Activated CD8-positive, alpha-beta memory T cell treated with anti-CD3 and anti-CD28 coated beads for 24 hours (primary cell): ENCODE data around the gene TUBE1.
"Not testable (repeated sequence)": the region's sequence is repeated elsewhere in the genome, so short reads cannot be mapped to it uniquely, and the experiment has no call there.

Experiments used
- DNase-seq: peaks from one replicate; pipeline ENCODE4 v3.0.0-alpha.2; 2020

Gene TUBE1, protein sequence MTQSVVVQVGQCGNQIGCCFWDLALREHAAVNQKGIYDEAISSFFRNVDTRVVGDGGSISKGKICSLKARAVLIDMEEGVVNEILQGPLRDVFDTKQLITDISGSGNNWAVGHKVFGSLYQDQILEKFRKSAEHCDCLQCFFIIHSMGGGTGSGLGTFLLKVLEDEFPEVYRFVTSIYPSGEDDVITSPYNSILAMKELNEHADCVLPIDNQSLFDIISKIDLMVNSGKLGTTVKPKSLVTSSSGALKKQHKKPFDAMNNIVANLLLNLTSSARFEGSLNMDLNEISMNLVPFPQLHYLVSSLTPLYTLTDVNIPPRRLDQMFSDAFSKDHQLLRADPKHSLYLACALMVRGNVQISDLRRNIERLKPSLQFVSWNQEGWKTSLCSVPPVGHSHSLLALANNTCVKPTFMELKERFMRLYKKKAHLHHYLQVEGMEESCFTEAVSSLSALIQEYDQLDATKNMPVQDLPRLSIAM

DNA sequence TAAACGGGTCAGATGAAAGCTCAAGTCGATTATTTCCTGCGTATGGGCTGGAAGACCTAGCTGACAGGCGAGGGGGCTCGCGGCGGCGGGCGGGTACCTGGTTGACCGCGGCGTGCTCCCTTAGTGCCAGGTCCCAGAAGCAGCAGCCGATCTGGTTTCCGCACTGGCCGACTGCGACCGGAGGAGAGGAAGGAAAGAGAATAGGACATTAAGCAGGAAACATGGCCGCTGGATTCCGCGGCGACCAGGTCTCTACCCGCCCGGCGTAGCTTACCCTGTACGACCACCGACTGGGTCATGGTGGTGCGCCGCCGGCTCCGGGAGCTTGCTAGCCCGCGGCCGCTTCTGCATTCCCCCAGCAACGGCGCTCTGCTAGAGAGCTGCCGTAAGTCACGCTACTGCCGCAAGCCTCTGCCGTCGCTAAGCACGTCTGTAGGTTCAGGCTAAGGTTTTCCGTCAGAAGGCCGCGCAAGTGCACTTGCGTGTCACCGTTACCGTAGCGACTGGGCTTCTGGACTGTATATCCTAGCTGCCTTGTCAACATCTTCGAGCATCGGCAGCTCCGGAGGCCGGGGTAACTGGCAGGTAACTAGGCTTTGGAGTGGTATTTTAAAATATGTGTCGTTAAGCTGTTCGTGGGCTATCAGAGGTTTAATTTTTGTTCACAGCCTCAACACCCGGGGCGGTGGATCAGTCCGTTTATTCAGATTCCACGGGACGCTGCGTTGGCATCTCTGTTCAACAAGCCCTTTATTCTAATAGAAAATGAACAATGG, at the start of gene TUBE1, which contains the start of gene FAM229B:
Gene TUBE1, minus strand, starts transcription at position 347 of the 776 bp plus-strand sequence. Its CDS starts 48 bp downstream, at position 299.
Gene FAM229B, plus strand, starts transcription at position 456 of the 776 bp plus-strand sequence. CDS start 11,693 bp downstream, outside the sequence.
- peak; percentile 91 for DNase-seq

DNA sequence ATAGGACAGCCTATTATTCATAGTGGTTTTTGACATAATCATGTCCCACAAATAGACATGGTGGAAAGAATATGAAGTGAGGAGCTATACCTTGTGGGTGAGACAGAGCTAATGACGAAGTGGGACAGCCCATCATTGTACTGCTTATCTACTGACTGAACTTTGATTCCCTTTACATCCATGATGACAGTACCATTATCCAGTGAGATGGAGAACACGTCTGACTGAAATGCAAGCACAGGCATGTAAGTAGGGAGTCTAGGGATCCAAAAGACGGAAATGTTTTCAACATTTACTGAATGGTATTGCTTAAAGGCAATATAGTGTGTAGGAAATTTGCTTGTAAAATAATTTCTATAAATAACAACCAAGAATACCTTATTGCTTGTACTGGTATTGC, 43.6 kb upstream of the TUBE1 start:
- no peak for DNase-seq

DNA sequence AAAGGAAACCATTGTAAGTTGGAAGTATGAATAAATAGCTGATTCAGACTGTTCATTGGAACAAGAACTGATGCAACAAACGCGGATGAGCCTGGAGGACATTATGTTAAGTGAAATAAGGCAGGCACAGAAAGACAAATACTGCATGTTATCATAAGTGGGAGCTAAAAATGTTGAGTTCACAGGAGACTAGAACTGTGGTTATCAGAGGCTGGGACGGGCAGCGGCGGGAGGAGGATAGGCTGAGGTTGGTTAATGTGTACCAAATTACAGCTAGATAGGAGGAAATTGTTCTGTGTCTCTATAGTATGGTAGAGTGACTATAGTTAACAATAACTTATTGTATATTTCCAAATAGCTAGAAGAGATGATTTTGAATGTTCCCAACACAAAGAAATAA, 40.9 kb upstream of the TUBE1 start:
- DNase-seq, result no peak

DNA sequence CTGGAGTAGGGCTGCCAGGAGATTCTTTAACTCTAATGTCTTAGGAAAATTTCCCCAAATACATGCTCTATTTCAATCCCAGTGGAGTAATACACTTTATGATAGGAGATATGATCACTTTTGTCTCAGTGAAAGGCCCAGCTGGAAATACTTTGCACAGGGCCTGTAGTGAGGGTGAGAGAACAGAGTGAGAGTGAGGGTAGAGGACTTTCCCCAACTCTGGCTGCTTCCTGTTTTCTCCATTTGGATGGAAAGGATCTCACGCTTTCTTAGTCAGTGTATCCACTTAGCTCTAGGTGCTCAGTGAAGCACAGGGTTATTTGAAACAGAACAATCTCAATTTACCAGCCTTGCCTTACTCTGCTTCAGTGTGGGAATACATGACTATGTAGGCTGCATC, 36.7 kb upstream of the TUBE1 start:
- no peak for DNase-seq

DNA sequence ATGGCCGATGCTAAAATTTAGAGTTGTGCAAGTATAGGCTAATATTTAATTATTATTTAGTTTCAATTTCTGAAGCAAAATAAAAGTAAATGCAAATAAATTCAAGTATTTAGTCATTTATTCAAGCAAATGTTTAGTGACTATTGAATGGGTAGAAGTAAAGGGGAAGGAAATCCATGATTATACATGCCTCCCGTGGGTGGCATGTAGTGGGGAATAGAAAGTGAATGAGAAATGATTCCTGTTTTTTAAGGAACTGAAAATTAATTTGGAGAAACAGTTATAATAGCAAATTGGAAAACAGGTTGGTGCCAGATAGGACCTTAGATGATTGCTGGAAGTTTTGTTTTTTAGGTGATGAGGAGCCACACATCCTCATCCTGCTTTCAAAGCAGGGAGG, 35.5 kb upstream of the TUBE1 start:
- DNase-seq, result no peak

DNA sequence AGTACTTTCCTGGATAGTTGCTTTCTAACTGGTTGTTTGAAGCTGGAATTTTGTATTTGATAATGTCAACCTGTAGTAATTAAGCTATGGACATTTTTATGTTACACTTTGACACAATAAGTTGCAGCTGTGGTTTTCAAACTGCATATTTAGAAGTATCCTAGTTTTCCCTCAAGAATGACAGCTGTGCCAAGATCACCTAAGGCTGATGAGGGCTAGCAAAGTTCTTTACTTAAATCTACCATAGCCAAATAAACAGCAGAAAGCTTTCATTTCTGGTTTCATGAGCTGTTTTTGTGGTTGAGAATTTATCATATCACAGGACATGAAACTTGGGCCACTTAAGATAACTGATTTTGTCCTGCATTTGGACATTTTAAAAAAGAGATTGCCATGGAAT, 30.8 kb upstream of the TUBE1 start:
- DNase-seq, result no peak

DNA sequence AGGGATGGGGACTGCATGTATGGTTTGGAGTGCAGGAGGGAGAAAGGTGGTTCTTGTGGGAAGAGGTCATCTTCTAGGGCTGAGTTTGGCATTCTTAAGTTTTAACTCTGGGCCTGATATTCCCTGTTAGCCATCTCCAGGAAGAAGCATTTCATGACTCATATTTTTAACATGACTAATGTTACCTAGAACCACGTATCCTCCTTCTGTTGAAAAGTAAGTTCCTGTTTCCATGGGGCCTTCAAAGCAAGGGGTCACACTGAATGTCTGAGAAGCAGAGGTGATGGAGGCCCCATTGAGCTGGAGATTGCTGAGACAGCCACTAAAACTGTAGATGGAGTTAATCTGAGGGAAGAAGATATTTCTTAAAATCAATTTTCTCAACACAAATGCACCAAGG, 30.3 kb upstream of the TUBE1 start:
- DNase-seq, result no peak

DNA sequence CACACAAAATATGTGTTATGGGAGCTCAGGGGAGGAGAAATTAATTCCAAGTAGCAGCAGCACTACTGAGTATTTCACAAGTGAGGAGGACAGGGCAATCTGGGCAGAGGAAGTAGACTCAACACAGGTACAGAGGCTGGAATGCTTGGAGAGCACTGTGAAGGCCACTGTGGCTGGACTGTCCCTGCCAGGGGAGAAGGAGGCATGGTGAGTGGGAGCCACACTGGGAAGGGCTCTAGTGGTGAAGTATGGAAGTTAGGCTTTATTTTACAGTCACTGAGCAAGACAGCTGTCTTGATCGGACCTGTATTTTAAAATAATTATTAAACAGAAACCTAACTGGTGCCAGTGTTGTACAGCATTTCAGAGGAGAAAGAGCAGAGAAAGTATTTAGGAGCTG, 28.9 kb upstream of the TUBE1 start:
- no peak for DNase-seq

DNA sequence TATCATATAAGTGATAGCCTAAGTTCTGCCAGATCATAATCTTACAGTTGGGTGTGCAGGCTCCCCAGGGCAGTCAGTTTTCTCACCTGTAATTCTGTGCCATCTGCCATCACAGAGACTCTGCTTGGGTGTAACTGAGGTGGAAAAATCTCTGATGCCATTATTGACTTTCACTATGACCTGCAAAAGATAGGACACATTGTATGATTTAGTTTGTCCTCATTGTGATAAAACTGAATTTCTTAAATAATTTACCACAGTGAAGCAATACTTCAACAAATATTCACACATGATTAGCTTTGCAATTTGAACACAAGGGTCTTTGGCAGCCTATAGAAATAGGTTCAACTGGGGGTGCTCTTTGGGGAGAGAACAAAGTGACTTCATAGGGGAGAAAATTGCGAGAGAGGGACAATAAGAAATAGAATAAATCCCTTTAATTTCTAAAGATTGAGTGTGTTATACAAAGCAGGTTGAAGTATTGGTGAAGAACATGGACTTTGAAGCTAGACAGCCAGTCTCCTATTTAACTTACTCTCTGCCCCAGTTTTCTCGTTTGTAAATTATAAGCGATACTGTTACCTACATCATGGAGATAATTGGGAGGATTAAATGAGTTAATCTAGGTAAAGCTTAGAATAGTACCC, 27.4 kb upstream of the TUBE1 start:
- no peak for DNase-seq

DNA sequence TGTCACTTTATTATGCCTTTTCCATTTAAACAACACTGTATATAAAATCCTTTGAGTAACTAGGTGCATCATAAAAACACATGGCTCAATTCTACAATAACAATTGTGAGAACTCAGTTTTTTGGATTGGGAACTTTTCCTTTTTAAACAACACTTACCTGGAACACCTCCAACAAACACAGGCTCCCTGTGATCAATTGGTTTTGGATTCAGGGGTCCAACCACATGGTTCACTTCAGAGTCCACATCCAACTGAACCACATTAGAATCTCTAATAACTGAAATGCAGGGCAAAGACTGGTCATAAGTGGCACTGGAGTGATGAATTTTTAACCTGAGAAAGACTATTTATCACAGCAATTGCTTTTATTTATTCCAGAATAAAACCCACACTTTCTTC, 26.6 kb upstream of the TUBE1 start:
- no peak for DNase-seq

DNA sequence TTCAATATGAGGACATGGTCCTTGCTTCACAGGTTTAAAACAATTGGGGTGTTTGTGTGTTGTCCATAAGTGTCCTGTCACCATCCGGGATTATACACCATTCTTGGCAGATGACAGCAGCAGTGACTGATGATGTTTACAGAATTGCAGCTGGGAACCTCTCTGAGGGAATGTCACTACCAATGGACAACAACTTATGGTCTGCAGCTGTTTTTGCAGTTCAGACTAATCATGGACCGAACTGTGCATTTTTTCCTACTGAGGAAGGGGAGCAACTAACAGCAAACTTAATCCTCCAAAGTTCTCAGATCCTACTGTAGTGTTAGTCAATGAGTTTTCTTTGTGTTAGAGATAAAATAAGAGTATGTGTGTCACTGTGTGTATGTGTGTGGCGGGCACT, 26.1 kb upstream of the TUBE1 start:
- no peak for DNase-seq

DNA sequence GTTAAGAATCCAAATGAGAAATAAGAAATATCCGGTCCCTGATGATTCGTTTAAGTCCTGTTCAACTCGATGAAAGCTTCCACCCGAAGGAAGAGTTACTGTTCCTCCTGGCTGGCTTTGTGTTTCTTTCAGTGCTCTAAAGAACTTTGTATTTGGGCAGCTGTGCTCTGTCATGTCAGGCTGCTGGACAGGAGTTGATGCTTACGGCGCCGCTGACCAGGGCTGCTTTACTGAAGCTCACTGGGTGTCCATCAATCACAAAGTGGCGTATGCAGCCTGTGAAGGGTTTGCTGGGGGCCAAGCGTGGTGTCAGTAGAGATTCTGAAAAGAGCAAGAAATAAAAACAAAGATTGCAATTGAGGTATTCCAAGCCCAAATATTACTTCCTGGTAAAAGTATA, 22.0 kb upstream of the TUBE1 start:
- no peak for DNase-seq

DNA sequence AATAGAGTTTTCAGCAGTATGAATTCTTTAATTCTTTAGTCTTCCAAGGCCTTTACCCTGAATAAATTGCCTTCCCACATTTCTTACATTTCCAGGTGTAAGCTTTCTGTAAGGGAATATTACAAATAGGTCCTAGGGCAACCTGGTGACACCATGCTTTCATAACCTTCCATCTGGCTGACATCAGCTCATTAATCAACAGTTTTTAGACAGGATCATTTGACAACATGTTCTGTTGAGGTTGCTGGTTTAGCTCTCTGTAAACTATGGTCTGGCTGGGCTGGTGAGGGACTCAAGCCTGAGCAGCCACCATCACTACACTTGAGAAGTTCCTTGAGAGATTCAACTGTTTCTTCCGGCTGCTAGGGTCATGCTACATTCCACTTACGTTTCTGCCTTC, 19.3 kb upstream of the TUBE1 start:
- no peak for DNase-seq

DNA sequence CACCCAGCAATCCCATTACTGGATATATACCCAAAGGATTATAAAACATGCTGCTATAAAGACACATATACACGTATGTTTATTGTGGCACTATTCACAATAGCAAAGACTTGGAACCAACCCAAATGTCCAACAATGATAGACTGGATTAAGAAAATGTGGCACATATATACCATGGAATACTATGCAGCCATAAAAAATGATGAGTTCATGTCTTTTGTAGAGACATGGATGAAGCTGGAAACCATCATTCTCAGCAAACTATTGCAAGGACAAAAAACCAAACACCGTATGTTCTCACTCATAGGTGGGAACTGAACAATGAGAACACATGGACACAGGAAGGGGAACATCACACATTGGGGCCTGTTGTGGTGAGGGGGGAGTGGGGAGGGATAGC, 18.7 kb upstream of the TUBE1 start:
- DNase-seq, result not testable (repeated sequence)

DNA sequence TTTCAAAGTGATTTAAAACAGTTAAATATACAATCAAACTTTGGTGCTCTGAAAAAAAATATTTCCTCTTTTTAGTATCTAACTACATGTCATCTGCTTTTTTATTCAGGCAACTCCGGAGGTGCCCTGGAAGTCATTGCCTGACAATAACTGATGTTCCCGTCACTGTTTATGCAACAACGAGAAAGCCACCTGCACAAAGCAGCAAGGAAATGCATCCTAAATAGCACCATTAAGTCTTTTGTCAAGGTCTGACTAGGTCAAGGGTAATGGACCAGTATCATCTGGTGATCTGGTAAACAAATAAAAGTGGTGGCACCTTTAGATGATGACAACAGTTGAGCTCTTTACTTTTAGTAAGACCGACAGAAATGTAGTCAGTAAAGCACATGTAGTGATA, 13.3 kb upstream of the TUBE1 start:
- DNase-seq, result no peak

DNA sequence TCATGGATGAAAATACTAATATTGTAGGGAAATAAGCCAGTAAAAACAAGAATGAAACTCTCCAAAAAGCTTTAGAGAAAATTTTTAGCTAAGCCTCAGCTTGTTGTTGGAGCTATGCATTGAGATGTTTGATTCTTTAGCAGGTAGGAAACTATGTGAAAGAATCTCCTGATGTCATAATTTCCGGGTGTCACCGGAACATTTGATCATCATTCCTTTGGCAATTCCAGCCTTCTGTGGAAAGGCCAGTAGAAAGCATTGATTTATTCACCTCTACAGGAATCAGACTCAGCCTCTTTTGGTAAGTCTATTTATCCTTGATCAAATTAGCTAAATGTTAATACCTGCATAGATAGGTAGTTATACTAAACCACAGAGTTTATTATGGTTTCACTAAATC, 9.6 kb upstream of the TUBE1 start:
- DNase-seq, result no peak

DNA sequence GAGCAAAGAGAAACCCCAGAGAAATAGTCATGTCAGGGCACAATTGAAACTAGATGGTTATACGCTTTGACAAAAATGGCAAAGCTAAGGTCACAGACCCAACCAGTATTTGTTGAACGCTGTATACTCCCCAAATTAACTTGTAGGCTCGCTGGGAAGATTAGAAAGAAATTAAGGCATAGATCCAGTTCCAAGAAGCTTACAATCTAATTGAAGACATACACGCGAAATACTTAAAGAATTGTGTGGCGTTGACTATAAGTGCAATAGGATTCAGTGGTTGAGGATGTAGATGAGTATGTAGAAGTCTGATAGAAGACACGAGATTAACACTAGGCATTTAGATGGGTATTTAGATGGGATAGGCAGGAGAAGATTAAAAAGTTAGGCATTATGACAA, 634 bp upstream of the TUBE1 start:
- DNase-seq, result no peak

DNA sequence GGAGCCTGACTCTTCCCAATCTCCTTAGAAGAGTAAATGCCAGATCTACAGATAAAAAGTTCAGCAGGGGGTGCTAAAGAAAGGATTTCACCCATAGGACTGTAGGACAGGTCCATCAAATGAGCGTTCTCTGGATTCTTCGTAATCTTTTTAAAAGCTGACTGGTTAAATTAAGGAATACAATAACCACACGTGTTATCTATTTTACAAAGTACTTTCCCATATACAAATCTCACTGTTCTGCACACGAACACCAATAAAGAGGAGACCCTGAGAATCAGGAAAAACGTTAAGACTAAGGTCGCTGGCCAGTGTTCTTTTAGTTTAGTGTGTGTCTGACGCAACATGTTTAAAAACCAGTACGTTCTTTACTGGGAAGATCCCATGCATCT, 542 bp downstream of the TUBE1 start:
- DNase-seq, result no peak

DNA sequence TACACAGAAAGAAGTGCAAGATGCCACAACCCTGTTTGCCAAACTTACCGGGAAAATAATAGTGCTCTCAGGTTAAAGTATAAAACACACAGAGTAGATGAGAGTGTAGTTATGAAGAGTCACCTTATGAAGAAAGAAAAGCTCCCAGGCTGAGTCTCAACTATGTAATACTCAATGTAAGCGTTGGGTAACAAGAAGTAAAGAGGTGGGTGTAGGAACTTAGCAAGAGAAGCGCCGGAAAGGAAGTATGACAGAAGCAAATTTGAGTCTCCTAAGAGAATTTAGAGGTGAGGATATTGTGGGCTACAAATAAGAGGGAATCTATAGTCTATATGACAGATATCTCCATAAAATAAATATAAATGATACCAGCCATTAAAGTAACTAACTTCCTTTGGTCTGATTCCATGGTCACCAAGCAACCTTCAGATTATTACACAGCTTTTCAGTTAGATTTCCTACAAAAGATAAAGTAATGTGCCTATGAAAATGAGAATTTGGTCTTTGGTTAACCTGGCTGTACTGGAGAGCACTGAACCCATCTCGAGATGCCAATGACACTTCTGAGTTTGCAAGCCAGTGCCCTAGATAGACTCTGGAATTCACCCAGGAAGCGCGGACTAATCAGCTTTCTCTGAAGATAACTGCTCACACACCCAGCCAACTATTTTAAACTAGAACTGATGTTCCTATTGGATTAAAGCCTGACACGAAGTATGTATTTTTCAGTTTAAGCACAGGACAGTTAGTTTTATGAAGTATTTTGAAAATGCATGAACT, 1.8 kb downstream of the TUBE1 start:
- no peak for DNase-seq

DNA sequence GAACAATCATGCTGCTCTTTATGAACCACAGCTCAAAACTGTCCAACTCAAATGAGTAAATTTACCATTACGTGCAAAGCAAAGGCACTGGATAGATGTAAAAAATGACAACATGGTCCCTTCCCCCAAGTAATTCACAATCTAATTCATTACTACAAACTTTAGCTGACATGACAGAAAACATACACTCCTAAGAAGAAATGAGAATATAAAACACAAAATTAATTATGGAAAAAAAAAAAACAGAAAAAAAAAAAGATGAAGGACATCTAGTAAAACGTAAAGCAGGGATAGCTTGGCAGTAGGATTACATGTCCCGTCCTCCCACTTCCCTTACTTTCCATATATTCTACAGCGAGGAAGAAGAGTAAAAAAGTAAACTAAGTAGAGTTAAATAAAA, 5.7 kb downstream of the TUBE1 start:
- DNase-seq, result no peak

DNA sequence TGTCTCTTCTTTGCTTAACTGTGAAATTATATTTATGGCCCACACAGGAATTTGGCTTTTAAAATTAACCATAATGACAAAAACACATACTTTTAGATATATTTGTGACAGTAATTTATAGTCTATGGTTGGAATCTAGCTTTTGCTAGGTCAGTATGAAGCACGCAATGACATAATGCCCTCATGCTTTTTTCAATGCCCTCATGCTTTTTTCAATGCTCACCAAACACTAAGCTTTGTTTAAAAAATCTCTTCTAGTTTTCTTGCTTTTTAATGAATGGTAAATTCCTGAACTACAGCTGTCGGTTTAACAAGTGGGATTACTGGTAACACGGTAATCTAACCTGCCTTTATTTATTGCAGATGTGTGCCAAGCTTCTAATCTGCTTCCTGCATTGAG, 20.7 kb downstream of the TUBE1 start:
- no peak for DNase-seq

DNA sequence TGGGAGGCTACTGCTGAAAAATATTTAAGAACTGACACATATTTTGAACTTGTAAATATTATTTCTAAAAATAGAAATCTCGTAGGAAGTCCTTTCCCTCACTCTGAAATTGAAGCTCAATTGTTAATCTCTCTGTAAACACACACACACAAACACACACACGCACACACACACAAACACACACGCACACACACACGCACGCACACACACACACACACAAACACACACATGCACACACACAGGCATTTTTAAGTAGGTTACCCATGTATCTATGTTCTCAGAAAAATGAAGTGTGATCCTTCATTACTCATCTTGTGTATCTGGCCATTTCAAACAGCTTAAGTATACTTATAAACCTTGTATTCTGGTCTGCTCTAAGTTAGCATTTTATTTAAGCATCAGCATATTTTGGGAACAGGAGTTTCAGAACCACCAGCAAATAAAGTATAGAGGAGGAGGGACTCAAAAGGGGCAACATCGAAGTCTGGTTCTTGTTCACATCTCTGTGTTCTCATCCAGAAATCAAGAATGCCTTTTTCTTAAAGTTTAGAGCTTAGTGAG, 21.8 kb downstream of the TUBE1 start:
- DNase-seq, result no peak

DNA sequence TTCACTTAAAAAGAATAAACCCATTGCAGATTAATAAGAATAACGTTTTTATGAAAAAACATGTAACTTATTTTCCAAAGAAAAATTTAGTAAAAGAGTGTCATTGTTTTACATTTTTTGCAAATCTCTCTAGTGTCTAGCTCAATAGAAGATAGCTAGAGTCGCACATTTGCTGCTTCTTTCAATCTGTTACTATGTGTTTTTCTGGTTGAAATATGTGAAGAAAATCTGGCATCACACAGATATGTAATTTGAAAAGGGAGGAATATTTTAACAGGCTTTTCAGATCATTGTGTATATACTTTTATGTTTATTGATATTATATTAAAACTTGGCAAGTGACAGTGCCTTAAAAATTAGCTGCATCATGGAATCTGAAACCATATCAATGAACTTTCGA, 24.3 kb downstream of the TUBE1 start:
- DNase-seq, result no peak
